Measurements from ENCODE around the gene NPAS2.

DNA sequence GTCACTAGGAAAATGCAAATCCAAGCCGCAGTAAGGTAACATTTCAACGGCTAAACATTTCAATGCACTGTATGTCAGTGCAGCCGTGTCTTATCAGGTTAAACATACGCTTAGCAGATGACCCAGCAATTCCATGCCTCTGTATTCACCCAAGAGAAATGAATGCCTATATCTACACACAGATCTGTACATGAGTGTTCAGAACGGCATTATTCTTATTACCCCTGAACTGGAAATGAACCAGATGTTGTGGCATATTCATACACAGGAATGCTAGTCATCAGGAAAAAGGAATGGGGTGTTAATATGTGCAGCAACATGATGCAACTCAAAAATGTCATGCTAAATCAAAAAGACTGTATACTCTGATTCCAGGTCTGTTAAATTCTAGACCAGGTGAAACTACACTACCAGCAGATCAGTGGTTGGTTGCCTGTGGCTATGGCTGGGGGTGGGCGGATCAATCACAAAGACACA, 101.8 kb downstream of the NPAS2 start:
- TF ChIP-seq, protein P1, sequence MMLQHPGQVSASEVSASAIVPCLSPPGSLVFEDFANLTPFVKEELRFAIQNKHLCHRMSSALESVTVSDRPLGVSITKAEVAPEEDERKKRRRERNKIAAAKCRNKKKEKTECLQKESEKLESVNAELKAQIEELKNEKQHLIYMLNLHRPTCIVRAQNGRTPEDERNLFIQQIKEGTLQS (IDR thresholded peaks at IDR 0.05; ENCODE audit: insufficient read depth, low read depth, low read length): no peak
- TF ChIP-seq, protein P2, sequence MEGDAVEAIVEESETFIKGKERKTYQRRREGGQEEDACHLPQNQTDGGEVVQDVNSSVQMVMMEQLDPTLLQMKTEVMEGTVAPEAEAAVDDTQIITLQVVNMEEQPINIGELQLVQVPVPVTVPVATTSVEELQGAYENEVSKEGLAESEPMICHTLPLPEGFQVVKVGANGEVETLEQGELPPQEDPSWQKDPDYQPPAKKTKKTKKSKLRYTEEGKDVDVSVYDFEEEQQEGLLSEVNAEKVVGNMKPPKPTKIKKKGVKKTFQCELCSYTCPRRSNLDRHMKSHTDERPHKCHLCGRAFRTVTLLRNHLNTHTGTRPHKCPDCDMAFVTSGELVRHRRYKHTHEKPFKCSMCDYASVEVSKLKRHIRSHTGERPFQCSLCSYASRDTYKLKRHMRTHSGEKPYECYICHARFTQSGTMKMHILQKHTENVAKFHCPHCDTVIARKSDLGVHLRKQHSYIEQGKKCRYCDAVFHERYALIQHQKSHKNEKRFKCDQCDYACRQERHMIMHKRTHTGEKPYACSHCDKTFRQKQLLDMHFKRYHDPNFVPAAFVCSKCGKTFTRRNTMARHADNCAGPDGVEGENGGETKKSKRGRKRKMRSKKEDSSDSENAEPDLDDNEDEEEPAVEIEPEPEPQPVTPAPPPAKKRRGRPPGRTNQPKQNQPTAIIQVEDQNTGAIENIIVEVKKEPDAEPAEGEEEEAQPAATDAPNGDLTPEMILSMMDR (IDR thresholded peaks at IDR 0.05; ENCODE audit: control extremely low read depth in 1 of 3, insufficient read depth in 1 of 3, low read depth in 1 of 3, low read length in 3 of 3): no peak
- no peak for TF ChIP-seq CBX5 (IDR thresholded peaks at IDR 0.05; ENCODE audit: low read depth, low read length)
- TF ChIP-seq MAFK (IDR thresholded peaks at IDR 0.05; ENCODE audit: low read depth, low read length): no peak
- TF ChIP-seq TEAD4 (IDR thresholded peaks at IDR 0.05; ENCODE audit: low read depth, low read length): no peak
- TF ChIP-seq HDAC6 (IDR thresholded peaks at IDR 0.05; ENCODE audit: low read depth, low read length): no peak
- TF ChIP-seq RNF2 (IDR thresholded peaks at IDR 0.05; ENCODE audit: borderline replicate concordance, low read depth, low read length, missing control alignments, poor library complexity, severe bottlenecking): no peak
- no peak for TF ChIP-seq EZH2 (IDR thresholded peaks at IDR 0.05; ENCODE audit: low read depth, low read length, severe bottlenecking)
- TF ChIP-seq CEBPB (IDR thresholded peaks at IDR 0.05; ENCODE audit: low read depth, low read length): no peak
- TF ChIP-seq CHD2 (IDR thresholded peaks at IDR 0.05; ENCODE audit: low read length): no peak
- no peak for TF ChIP-seq POLR2A (IDR thresholded peaks at IDR 0.05; ENCODE audit: control extremely low read depth in 1 of 2, low read depth in 2 of 2, low read length in 2 of 2)
- TF ChIP-seq MAX (IDR thresholded peaks at IDR 0.05): no peak

Data from H1 (cell line).